Uterus (tissue), 4 donors: Measurements from ENCODE around the gene TMEM119. TPM values are rescaled to one million over a fixed set of nuclear protein-coding genes. Genes with fewer than 3 reads are reported as not detected.

Experiments used
- DNase-seq, 2 donors: peaks; one replicate each; pipeline ENCODE4 v3.0.0-alpha.2; 2019 to 2020
- H3K27ac ChIP-seq, 2 donors: fragments of 200-600 bp; sonication (generic); 1 replicate in 1 of 2; 2 replicates in 1 of 2; pipeline ENCODE4 v1.5.1; 2016 to 2018
- H3K27me3 ChIP-seq, 2 donors: fragments of 200-600 bp; sonication (generic); one replicate each; pipeline ENCODE4 v1.5.1; 2018 to 2019; ENCODE audit warnings: control low read depth in 1 of 2
- H3K36me3 ChIP-seq, 2 donors: fragments of 200-600 bp; sonication (generic); one replicate each; pipeline ENCODE4 v1.5.1; 2019; ENCODE audit warnings: control low read depth in 1 of 2
- H3K4me1 ChIP-seq, 2 donors: fragments of 200-600 bp; sonication (generic); one replicate each; pipeline ENCODE4 v1.5.1; 2018 to 2019; ENCODE audit warnings: control low read depth in 1 of 2
- H3K4me3 ChIP-seq, 2 donors: fragments of 200-600 bp; sonication (generic); 1 replicate in 1 of 2; 2 replicates in 1 of 2; pipeline ENCODE4 v1.5.1; 2018 to 2019; ENCODE audit warnings: mild to moderate bottlenecking in 1 of 2
- H3K9me3 ChIP-seq, 2 donors: fragments of 200-600 bp; sonication (generic); one replicate each; pipeline ENCODE4 v1.5.1; 2019; ENCODE audit warnings: control low read depth in 1 of 2
- CTCF ChIP-seq, 4 experiments: fragments of 200-600 bp in 2 of 4; fragments of 450-650 bp in 2 of 4; sonication (generic) in 2 of 4; IDR thresholded peaks; one replicate each; pipeline ENCODE4 v1.5.1; 2016 to 2019; ENCODE audit warnings: antibody characterized with exemption in 4 of 4, mild to moderate bottlenecking in 2 of 4, moderate library complexity in 1 of 4
- POLR2A ChIP-seq, 2 donors: fragments of 450-650 bp; IDR thresholded peaks; one replicate each; pipeline ENCODE4 v1.6.1; 2016; ENCODE audit warnings: antibody characterized with exemption in 2 of 2, mild to moderate bottlenecking in 1 of 2, moderate library complexity in 1 of 2
- intact Hi-C: fragments of 100-400 bp; cut with DNase I; formaldehyde crosslinking; loops from one replicate; pipeline ENCODE4 v1.15.1; 2023; ENCODE audit warnings: low total_unique reads
- total RNA-seq, 4 donors: library from RNA; depleted of rRNA in 3 of 4; stranded (reverse); fragments of >200 nt in 3 of 4; gene quantifications; one replicate each; pipeline versions ENCODE4 v1.1.0 to v1.2.4, GENCODE V29; 2014 to 2023
- donor health status: DM: yes; HTN: yes; CAD: no.

The TMEM119 gene
- total RNA-seq, 4 donors from 2014 or later: 9.1 to 102 (median 12.4) TPM

GRCh38 chr12:108640802-108641445 is 43.0 kb upstream of the TMEM119 start:
- H3K27ac ChIP-seq: peak overlapping the region; percentile 41 to 48
- H3K9me3 ChIP-seq: no peaks in the 10 kb centered on the region
- H3K4me3 ChIP-seq: no peak overlapping the region
- peaks cover 5% of the 10 kb centered on the region in 2 donors for H3K4me1 ChIP-seq
- H3K36me3 ChIP-seq: no peaks in the 10 kb centered on the region
- no peaks in the 10 kb centered on the region for H3K27me3 ChIP-seq
- intact Hi-C loops: no loop called here
- DNase-seq: peak; percentile 65 to 76
- TF ChIP-seq POLR2A (IDR thresholded peaks at IDR 0.05) (no peak), CTCF (IDR thresholded peaks at IDR 0.05) (no peak)

GRCh38 chr12:108638997-108639822 is 41.3 kb upstream of the TMEM119 start:
- no peak for TF ChIP-seq CTCF (IDR thresholded peaks at IDR 0.05)
- no peak for TF ChIP-seq POLR2A (IDR thresholded peaks at IDR 0.05)
- Histone ChIP-seq H3K27ac (peak overlapping the region; percentile 56 to 60), H3K4me1 (peaks cover 5% of the 10 kb centered on the region in 2 donors), H3K4me3 (no peak overlapping the region), H3K9me3 (no peaks in the 10 kb centered on the region), H3K27me3 (no peaks in the 10 kb centered on the region), H3K36me3 (no peaks in the 10 kb centered on the region)
- DNase-seq: no peak
- intact Hi-C loops: no loop called here

- Histone ChIP-seq H3K9me3 (no peaks in the 10 kb centered on the region), H3K4me3 (no peak overlapping the region), H3K4me1 (peaks cover 5% of the 10 kb centered on the region in 2 donors), H3K27me3 (no peaks in the 10 kb centered on the region), H3K36me3 (no peaks in the 10 kb centered on the region), H3K27ac (peak overlapping the region; percentile 56 to 60)
- intact Hi-C loops: no loop called here
- TF ChIP-seq POLR2A (IDR thresholded peaks at IDR 0.05) (no peak), CTCF (IDR thresholded peaks at IDR 0.05) (no peak)
- peak; percentile 53 to 57 for DNase-seq
Observed at GRCh38 chr12:108638141-108638827, 40.4 kb upstream of the TMEM119 start.

DNA sequence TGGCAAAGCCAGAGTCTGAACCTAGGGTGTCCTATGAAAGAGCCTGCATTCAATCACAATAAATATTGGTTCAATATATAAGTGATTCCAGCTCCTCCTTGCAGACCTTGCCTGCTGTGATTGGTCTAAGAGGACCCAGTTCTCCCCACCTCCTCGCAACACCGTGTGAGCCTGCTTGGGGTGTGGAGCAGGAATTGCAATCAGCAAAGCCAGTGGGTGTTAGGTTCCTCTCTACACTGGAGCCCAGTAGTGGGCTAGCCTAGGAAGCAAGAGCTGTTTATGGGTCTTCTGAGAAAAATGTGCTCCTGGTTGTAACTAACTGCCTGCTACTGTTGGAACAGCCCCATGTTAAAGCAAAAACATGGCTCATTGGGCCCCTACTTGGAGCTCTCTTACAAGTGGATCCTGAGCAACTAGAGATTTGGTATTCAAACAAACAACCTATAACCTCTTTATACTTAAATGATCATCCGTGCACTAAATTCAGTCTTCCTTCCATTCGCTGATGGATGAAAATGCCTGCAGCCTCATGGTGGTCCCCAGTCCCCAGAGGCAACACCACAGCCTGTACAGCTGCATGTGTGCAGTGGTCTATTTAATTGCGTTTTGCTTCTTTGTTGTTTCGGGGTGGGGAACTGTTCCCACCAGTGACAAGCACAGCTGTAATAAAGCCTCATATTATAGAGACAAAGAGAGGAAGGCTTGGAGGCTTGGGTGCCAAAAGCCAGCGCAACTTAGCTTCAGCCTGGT is 39.5 kb upstream of the TMEM119 start:
- intact Hi-C loops: no loop called here
- Histone ChIP-seq H3K36me3 (no peaks in the 10 kb centered on the region), H3K27me3 (no peaks in the 10 kb centered on the region), H3K9me3 (no peaks in the 10 kb centered on the region), H3K27ac (peak overlapping the region; percentile 56 to 60), H3K4me1 (peaks cover 5% of the 10 kb centered on the region in 2 donors), H3K4me3 (no peak overlapping the region)
- TF ChIP-seq POLR2A (IDR thresholded peaks at IDR 0.05): no peak
- no peak for TF ChIP-seq CTCF (IDR thresholded peaks at IDR 0.05)
- no peak for DNase-seq
